HUES64 (cell line): ENCODE results near the gene USP25.

Source experiments
- H3K27ac ChIP-seq: 2 replicates; pipeline ENCODE4 v1.7.0; 2013; ENCODE audit warnings: low read depth, low read length, inconsistent platforms
- H3K27me3 ChIP-seq: 2 replicates; pipeline ENCODE4 v1.6.1; 2013; ENCODE audit warnings: mild to moderate bottlenecking, low read length; ENCODE audit not compliant: insufficient read depth
- H3K36me3 ChIP-seq: 2 replicates; pipeline ENCODE4 v1.6.1; 2013; ENCODE audit warnings: mild to moderate bottlenecking, low read length; ENCODE audit not compliant: insufficient read depth
- H3K4me1 ChIP-seq: 2 replicates; pipeline ENCODE4 v1.6.1; 2013; ENCODE audit warnings: mild to moderate bottlenecking, low read length, moderate library complexity; ENCODE audit not compliant: insufficient read depth
- H3K4me3 ChIP-seq: 2 replicates; pipeline ENCODE4 v1.5.1; 2013; ENCODE audit warnings: mild to moderate bottlenecking, low read length, moderate library complexity
- H3K9ac ChIP-seq: 2 replicates; pipeline ENCODE4 v1.6.1; 2013; ENCODE audit warnings: mild to moderate bottlenecking, low read depth, low read length
- H3K9me3 ChIP-seq: 2 replicates; pipeline ENCODE4 v1.6.1; 2013; ENCODE audit warnings: low read depth, low read length; ENCODE audit not compliant: insufficient read depth
- WGBS: fragments of 150-250, 120-280 bp; methylation state at CpG from one replicate; pipeline ENCODE4 v1.1.7; 2013; ENCODE audit warnings: missing lambda C conversion rate; 5-methylcytosine and 5-hydroxymethylcytosine counted together

USP25 gene

DNA sequence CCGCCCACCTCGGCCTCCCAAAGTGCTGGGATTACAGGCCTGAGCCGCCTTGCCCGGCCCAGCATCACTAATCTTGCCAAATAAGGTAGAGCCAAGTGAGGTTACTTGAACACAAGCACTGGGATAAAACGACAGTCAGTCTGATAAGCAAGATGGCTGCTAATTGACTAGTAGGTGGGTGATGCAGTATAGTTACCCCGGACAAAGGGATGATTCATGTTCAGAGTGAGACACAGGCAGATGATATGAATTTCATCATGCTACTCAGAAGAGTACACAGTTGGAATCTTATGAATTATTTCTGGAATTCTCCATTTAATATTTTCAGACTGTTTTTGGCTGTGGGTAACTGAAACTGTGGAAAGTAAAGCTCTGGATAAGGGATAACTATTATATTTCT is 178.4 kb downstream of the USP25 start:
- Histone ChIP-seq H3K9ac (no peak overlapping the region), H3K27ac (no peak overlapping the region), H3K9me3 (no peaks in the 10 kb centered on the region), H3K27me3 (no peaks in the 10 kb centered on the region), H3K36me3 (no peaks in the 10 kb centered on the region), H3K4me1 (no peaks in the 10 kb centered on the region), H3K4me3 (no peak overlapping the region)
- 95% methylated on average over 6 of the region's 6 CpGs for whole genome bisulfite sequencing

- no peaks in the 10 kb centered on the region for H3K9me3 ChIP-seq
- no peaks in the 10 kb centered on the region for H3K36me3 ChIP-seq
- H3K27ac ChIP-seq, result no peak overlapping the region
- no peak overlapping the region for H3K4me3 ChIP-seq
- H3K4me1 ChIP-seq, result no peaks in the 10 kb centered on the region
- 91% methylated on average over 2 of the region's 2 CpGs for WGBS
- H3K27me3 ChIP-seq, result no peaks in the 10 kb centered on the region
- no peak overlapping the region for H3K9ac ChIP-seq
Measured at GRCh38 chr21:15928196-15928595, 198.4 kb downstream of the USP25 start.

DNA sequence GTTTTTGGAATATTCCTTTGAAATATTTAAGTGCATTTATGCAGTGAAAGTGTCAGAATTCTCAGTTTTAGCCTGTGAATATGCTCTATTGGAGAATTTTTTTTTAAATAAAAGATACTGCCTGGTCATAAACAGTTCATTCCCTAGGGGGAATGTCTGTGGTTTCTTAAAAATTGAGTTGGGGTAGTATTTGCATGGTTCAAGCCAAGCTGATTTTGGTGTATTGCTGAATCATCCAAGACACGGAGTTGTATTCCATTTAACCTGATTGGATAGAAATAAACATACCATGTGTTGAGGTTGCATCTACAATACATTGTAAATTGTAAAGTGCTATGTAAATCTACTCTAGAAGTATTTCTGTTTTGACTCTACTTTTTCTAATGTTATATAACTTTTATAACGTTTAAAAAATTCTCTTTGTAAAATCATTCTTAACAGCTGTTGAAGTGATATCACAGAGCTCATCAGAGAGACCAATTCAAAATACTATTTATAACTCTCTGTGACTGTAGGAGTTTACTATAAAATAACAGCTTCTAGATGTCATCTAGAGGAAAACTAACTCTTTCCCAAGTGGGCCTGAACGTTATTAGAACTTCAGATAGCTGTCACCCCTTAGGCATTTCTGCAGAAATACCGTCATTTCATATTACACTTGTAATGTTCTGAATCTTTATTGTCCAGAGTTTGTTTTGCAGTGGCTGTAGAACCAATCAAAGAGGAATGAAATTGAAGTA is 199.1 kb downstream of the USP25 start:
- Histone ChIP-seq H3K27me3 (no peaks in the 10 kb centered on the region), H3K9ac (no peak overlapping the region), H3K36me3 (no peaks in the 10 kb centered on the region), H3K9me3 (no peaks in the 10 kb centered on the region), H3K4me1 (no peaks in the 10 kb centered on the region), H3K27ac (no peak overlapping the region), H3K4me3 (no peak overlapping the region)
- 89% methylated on average over 2 of the region's 4 CpGs for WGBS

- Histone ChIP-seq H3K36me3 (no peaks in the 10 kb centered on the region), H3K4me1 (no peaks in the 10 kb centered on the region), H3K27ac (no peak overlapping the region), H3K9me3 (no peaks in the 10 kb centered on the region), H3K27me3 (no peaks in the 10 kb centered on the region), H3K4me3 (no peak overlapping the region), H3K9ac (no peak overlapping the region)
- no CpG with 5 or more reads among the region's 1 CpG for WGBS
Measured at GRCh38 chr21:15929536-15929935, 199.8 kb downstream of the USP25 start.
